A549 treated with AZD9567 at 1 μM for 4 hours (cell line): ENCODE data around the gene NCF2. TPM values are rescaled to one million over a fixed set of nuclear protein-coding genes. Genes with fewer than 3 reads are reported as not detected.

Experiments
- total RNA-seq: library from RNA; stranded (reverse); fragments of 200-300 nt; extraction: Qiagen RNA extraction; gene quantifications from 5 replicates; pipeline ENCODE4 v1.2.3, GENCODE V29; 2022; ENCODE audit not compliant: insufficient read depth

The NCF2 gene
- 0.94 to 3.2 TPM (median 1.4 TPM) in 5 replicates for total RNA-seq

GRCh38 chr1:183590244-183591191, at the start of gene NCF2:
Gene NCF2, minus strand, starts transcription at chr1:183590459. Its CDS starts 130 bp downstream, at chr1:183590329.

GRCh38 chr1:183635606-183636333, 45.5 kb upstream of the NCF2 start, which contains the start of gene ARPC5:
Gene ARPC5, minus strand, starts transcription at chr1:183635783. Its CDS starts 124 bp downstream, at chr1:183635659.

Other genes with a start within 250 kb of the NCF2 start
- 0.36 to 0.58 TPM (median 0.41 TPM) in 5 replicates for gene NMNAT2, start 172.1 kb downstream of the NCF2 start, total RNA-seq
- 29.3 to 38.6 TPM (median 32.9 TPM) in 5 replicates for gene SMG7, start 118.0 kb downstream of the NCF2 start, total RNA-seq
- gene ARPC5, start 45.3 kb upstream of the NCF2 start, total RNA-seq: 142 to 175 TPM (median 165 TPM) in 5 replicates
- gene APOBEC4, start 62.9 kb upstream of the NCF2 start, total RNA-seq: not detected in 5 replicates
- 0.57 to 0.81 TPM (median 0.76 TPM) in 4 of 5 replicates, not detected in the other for gene RGL1, start 214.7 kb upstream of the NCF2 start, total RNA-seq